HG03469 (cell line): ENCODE measurements around the gene RAB42.

ENCODE experiments used
- ATAC-seq: cut with Tn5 transposase; IDR thresholded peaks from one replicate; pipeline ENCODE4 v1.9.1; 2021; ENCODE audit warnings: mild to moderate bottlenecking, moderate library complexity, moderate number of reproducible peaks; ENCODE audit not compliant: unreplicated experiment

RAB42 gene

GRCh38 chr1:28644494-28644893, 52.4 kb downstream of the RAB42 start:
- no peak for ATAC-seq
